GM19372 (cell line): ENCODE data around the gene TNFRSF8.

Source experiments
- ATAC-seq: cut with Tn5 transposase; IDR thresholded peaks from one replicate; pipeline ENCODE4 v1.9.1; 2021; ENCODE audit warnings: mild to moderate bottlenecking, low read depth, moderate library complexity; ENCODE audit not compliant: unreplicated experiment

Gene TNFRSF8

DNA sequence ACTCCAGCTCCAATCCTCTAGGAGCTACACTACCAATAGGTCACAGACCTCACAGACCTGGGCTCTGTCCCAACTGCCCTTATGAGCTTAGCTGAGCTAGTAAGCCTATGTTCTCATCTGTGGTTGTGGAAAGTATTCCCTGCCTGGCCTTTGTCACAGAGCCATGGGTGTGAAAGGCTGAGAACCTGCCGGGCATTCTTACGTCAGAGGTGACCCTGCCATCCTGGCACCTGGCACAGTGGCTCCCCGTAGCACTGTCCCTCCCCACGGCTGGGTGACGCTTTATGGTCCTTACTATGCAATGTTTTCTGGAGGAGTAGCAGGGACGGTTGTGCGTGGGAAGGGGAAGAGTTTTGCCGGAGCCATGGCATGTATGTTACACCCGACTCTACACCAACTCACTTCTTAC lies 107.2 kb downstream of the TNFRSF8 start:
- ATAC-seq: no peak

DNA sequence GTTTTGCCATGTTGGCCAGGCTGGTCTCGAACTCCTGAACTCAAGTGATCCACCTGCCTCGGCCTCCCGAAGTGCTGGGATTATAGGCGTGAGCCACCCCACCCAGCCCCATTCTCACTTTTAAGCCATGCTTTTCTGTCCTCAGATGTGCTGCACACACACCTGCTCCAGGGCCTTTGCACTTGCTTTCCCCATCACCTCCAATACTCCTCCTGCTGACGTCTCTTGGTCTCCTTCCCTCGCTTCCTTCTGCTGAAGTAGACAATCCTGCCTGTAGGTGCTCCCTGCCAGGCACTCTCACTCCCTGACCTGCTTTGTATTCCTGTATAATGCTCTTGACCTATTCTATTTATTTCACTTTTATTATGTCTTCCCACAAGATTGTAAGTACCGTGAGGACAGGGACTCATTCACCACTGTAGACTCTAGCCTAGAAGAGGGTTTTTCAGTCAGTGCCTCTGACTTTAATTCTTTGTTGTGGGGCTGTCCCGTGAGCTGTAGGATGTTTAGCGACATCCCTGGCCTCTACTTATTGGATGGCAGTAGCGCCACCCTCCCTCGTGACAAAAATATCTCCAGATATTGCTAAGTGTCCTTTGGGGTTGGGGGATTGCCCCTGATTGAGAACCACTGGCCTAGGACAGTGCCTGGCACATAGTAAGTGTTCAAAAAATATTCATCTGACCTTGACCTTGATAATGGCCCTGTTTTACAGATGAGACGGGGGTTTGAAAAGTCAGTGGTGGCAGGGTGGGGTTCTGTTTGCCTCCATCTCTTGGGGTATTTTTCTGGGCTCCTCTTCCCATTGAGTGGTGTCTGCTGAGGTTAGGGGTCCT lies 108.3 kb downstream of the TNFRSF8 start:
- ATAC-seq: no peak

DNA sequence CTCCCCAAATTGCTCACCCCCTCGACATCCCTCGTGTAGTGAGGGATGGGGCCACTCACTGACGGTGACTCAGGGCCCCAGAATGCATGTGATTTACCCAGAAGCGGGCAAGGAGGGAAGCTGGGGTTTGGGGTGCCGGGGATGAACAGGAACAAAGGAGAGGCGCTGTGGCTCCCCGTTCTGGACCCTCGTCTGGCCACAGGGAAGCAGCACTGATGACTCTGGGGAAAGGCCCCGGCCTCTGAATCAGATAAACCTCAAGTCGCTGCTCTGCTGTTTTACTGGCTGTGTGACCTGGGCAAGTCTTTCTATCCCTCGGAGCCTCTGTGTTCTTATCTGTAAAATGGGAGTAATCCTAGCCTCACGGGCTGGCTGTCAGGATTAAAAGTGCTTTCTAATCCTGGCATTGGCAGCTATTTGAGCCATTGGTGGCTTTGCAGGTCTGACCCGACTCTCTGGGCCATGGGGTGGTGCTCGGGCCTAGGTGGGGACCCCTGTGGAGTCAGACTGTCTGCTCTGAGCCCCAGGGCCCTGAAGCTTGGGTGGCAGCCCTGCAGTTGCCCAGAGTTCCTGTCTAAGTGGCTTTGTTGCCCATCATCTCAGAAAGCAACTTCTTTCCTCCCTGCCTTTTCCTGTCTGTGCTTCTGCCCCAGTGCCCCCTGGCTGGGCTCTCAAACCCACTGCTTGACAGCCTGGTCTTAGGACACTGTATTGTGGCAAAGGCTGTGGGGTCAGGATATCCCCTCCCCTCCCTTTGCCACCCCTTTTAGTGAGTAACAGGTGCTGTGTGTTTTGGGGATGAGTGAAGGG lies 109.1 kb downstream of the TNFRSF8 start:
- ATAC-seq: no peak

DNA sequence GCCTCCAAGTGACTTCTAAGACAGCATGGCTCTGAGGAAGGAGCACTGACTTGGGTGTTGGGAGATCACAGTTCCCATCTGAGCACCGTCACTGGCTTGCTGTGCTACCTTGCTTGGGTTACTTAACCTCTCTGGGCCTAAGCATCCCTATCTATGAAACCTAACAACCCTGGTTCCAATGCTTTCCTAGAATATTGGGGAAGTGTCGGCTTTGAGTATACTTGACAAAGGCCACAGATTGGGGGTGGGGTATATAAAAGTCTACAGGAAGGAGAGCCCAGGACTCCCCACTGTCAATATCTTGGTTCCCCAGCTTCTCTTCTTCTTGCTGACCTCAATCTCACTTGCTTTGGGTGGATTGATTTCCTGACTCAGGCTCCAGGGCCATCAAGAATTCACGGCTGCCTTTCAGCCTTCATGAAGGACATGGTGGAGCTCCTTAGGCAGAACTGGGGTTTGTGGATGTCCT lies 110.0 kb downstream of the TNFRSF8 start:
- ATAC-seq: no peak

DNA sequence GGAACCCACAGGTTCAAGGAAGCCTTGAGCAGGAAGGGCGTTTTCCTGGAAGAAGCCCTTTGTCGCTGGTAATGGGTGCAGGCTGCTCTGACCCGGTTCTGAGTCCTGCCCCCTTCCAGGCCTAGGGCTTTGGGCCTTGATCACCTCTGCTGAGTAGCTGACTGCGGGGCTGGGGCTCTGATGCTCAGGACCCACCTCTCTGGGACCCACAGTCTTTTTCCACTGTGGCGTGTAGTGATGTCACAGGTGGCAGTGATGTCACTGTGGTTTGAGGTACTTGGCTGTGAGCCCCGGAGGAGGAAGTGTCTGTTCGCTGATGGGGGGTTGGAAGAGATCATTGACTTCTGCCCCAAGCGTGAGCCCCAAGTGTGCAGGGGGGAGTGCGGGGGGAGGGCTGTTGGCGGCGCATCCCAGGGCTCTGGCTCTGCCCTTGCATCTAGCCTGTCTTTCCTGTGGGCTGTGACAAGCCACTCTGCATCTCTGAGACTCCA lies 110.6 kb downstream of the TNFRSF8 start:
- no peak for ATAC-seq

- no peak for ATAC-seq
Measured at GRCh38 chr1:12174924-12175810, 112.1 kb downstream of the TNFRSF8 start.

DNA sequence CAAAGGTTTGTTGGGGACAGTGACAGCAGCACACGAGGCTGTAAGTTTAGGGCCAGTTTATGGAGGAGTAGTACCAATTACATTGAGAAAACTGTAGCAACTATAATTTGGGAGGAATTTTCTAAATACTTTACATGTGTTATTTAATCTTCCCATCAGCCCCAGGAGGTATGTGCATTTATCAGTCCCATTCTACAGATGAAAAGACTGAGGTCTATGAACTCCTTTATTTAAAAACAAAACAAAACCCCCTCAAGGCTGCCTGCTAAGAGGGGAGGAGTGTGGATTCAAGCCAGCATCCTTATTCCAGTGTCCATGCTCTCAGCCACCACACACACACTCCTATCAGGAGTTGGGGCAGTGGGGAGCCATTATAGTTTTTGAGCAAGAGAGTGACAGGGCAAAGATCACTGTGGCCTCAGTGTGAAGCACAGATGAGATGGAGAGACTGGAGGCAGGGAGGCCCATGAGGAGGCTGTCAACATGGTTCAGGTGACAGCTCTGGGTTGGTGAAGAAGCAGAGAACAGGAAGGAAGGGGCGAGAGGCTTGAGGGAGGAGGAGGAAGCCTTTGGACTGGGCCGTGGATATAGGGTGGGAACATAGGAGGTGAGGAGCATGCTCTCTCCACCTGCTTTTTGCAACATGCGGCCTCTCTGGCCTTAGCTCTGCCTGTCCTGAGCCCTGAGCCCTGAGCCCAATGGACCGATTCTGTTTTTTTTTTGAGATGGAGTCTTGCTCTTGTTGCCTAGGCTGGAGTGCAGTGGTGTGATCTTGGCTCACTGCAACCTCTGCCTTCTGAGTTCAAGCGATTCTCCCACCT lies 113.4 kb downstream of the TNFRSF8 start:
- ATAC-seq: no peak

GRCh38 chr1:12177156-12177998 lies 114.3 kb downstream of the TNFRSF8 start:
- ATAC-seq: no peak

DNA sequence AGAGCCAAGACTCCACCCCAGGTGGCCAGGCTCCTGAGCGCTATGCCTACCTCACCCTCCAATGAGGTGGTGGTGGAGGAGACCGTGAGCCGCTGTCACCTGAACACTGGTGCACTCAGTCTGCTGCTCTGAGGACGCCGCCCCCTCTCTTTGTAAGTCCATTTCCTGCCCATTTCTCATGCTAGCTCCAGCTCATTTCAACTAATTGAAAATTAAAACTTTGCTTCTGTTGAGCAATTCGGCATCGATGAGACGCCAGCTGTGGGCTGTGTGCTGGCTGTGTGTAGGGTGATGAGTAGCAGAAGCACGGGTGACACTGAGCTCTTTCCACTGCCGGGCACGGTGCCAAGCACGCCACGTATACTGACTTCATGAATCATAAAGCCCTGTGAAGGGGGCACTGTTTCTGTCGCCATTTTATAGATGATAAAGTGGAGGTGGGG lies 114.9 kb downstream of the TNFRSF8 start:
- ATAC-seq: no peak

GRCh38 chr1:12178511-12178910 lies 115.4 kb downstream of the TNFRSF8 start:
- no peak for ATAC-seq

DNA sequence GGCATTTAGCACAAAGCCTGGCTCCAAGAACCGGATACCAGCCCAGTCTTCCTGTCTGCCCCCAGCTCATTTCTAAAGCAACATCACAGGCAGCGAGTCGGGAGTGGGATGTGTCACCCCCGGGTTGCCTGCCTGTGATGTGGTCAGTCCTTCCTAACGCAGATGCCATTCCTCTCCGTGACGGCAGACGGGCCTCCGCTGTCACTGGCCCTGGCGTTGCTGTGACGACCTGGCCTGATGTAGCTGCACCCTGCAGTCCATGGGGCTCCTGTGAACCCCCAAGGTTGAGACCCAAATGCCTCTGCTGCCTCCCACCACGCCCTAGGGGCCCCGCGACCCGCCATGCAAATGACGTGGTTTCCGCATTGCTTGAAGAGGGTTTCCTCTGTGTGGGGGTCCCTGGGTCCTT lies 116.0 kb downstream of the TNFRSF8 start:
- no peak for ATAC-seq

GRCh38 chr1:12179676-12180075 lies 116.6 kb downstream of the TNFRSF8 start:
- no peak for ATAC-seq

DNA sequence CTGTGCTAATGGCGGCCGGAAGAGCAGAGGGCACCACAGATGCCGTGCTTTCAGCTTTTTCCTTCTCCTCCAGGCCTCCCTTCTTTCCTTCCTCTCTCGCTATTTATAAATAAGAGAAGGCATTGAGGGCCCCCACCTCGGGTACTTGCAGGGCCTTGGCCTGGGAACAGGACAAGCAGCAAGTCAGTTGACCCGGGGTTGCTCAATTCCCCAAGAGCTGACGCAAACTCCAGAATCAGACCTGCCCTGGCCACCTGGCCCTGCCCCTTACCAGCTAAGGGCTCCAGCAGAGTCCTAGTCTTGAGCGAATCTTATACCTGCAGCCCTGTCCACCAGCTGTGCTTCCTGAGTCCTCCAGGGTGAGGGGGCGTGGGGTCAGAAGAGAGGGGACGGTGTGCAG lies 117.2 kb downstream of the TNFRSF8 start:
- ATAC-seq: no peak

DNA sequence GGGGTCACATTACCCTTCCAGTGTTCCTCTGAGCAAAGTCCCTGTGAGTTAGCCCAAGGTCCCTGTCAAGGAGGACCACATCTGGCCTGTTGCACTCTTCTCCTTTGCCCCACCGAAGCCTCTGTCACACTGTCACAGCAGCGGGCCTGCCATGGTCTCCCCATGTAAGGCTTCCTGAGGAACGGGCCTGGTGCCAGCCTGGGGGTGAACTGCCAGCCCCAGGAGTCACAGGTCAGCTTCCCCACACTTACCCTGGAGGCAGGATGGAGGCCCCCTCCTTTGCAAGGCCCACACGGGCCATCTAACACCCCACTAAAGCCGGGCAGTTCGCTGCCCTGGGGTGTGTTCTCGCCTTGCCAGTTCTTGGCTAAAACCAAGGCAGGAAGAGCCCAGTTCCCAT lies 117.8 kb downstream of the TNFRSF8 start:
- ATAC-seq: no peak

DNA sequence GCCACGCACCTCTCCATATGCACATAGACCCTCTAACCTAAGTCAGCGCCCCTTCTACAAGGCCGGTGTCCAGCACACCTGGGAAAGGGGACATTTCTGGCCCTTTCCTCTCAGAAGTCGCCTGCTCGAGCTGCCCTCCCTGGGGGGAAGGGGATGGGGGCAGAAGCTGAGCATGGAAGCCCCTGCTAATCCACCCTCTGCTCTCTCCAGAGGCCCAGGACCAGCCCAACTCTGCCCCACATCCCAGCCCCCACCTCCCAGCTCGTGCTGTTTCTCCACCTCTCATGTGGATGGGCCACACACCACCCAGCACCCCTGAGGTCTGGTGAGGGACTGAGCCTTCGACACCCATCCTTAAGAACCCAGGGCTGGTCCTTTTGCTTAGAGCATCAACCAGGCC lies 118.5 kb downstream of the TNFRSF8 start:
- ATAC-seq: no peak

DNA sequence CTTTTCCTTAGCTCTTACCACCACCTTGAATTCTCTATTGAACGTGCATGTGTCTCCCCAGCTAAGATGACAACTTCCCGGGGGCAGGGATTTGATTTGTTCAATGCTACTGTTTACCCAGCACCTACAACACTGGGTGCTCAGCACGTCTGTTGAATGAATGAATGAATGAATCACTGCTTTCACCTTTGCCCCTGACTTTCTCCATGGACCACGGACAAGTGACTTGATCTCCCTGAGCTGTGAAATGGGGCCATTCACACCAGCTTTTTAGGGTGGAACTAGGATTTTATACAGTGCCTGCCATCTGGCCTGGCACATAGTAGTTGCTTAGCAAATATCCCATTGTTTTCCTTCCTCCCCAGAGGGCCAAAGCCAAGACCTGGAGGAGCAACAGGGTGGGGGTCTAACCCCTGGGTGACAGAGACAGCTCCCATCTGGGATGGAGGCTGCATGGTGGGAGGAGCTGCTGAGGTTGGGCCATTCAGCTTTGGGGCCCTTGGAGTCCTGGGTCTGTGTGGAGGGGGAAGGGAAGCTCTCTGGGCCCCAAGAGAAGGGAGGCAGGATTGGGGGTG lies 119.4 kb downstream of the TNFRSF8 start:
- ATAC-seq: no peak

- no peak for ATAC-seq
Measured at GRCh38 chr1:12183095-12183794, 120.1 kb downstream of the TNFRSF8 start.
